C4-2B (cell line): ENCODE results near the gene SLC25A36.
A peak's percentile ranks its signal among the peaks of the same experiment; 100 is the strongest.
"Not testable (repeated sequence)": the region's sequence is repeated elsewhere in the genome, so short reads cannot be mapped to it uniquely, and the experiment has no call there.

Source experiments
- H3K27ac ChIP-seq: fragments of 450-650 bp; 2 replicates; pipeline ENCODE4 v1.5.1; 2017
- ZFX ChIP-seq: fragments of 450-650 bp; IDR thresholded peaks from 2 replicates; pipeline ENCODE4 v1.6.1; 2017
- TF ChIP-seq, protein P1 (sequence below): fragments of 450-650 bp; conservative IDR thresholded peaks from 2 replicates; pipeline ENCODE4 v1.5.1; 2017; ENCODE audit warnings: mild to moderate bottlenecking

Gene SLC25A36

DNA sequence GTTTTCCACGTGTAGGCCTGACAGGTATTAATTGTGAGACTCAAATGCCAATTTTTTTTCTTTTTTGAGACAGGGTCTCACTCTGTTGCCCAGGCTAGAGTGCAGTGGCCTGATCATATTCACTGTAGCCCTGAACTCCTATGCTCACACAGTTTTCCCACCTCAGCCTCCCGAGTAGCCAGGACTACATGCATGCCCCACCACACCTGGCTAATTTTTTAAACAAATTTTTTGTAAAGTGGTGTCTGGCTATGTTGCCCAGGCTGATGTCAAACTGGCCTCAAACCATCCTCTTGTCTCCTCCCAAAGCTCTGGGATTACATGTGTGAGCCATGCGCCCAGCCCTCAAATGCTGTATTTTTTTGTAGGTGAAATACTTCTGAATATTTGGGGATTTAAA is 14.0 kb downstream of the SLC25A36 start:
- no peak for TF ChIP-seq ZFX
- TF ChIP-seq, protein P1, sequence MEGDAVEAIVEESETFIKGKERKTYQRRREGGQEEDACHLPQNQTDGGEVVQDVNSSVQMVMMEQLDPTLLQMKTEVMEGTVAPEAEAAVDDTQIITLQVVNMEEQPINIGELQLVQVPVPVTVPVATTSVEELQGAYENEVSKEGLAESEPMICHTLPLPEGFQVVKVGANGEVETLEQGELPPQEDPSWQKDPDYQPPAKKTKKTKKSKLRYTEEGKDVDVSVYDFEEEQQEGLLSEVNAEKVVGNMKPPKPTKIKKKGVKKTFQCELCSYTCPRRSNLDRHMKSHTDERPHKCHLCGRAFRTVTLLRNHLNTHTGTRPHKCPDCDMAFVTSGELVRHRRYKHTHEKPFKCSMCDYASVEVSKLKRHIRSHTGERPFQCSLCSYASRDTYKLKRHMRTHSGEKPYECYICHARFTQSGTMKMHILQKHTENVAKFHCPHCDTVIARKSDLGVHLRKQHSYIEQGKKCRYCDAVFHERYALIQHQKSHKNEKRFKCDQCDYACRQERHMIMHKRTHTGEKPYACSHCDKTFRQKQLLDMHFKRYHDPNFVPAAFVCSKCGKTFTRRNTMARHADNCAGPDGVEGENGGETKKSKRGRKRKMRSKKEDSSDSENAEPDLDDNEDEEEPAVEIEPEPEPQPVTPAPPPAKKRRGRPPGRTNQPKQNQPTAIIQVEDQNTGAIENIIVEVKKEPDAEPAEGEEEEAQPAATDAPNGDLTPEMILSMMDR = no peak
- H3K27ac ChIP-seq = no peak overlapping the region

DNA sequence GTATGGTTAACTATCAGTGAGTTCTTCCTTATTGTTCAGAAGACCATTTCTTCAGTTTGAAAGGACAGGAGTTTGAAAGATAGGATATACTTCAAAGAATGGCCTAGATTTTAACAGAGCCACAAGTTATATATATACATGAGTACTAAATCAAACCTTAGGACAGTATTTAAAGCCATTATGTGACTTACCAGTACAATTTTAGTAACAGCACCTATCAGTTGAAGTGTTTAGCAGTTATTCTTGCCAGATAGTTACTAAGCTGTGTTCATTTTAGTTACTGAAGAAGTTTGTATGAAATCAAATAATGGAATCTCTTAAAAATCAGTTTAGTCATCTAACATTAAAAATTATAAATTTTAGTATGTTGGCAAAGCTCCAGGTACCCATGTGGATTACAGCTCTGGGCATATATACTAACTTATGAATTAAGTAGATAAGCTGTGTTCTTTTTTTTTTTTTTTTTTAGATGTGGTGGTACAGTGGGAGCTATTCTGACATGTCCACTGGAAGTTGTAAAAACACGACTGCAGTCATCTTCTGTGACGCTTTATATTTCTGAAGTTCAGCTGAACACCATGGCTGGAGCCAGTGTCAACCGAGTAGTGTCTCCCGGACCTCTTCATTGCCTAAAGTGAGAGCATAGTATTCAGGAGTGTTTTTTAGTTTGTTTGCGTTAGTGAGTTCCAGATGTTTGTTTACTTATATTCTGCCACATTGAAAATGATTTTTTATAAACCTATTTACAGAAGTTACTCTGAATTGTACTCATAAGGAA is 14.6 kb downstream of the SLC25A36 start:
- TF ChIP-seq, protein P1 = no peak
- TF ChIP-seq ZFX = no peak
- H3K27ac ChIP-seq = no peak overlapping the region

GRCh38 chr3:140972833-140973232 is 31.2 kb downstream of the SLC25A36 start:
- TF ChIP-seq, protein P1 = peak; percentile 68
- TF ChIP-seq ZFX = no peak
- no peak overlapping the region for H3K27ac ChIP-seq

DNA sequence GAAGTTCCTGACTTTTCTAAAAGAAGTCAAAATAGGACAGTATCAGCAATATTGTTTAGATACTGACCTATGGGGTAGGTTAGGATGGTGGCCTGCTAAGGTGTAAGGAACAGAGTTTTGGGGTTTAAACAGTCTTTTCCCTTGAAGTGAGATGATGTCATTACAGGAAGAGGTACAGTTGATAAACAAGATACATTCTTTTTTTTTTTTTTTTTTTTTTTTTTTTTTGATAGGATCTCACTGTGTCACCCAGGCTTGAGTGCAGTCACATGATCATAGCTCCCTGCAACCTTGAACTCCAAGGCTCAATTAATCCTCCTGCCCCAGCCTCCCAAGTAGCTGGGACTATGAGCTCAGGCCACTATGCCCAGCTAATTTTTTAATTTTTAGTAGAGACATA is 33.3 kb downstream of the SLC25A36 start:
- H3K27ac ChIP-seq = no peak overlapping the region
- no peak for TF ChIP-seq ZFX
- TF ChIP-seq, protein P1 = no peak

DNA sequence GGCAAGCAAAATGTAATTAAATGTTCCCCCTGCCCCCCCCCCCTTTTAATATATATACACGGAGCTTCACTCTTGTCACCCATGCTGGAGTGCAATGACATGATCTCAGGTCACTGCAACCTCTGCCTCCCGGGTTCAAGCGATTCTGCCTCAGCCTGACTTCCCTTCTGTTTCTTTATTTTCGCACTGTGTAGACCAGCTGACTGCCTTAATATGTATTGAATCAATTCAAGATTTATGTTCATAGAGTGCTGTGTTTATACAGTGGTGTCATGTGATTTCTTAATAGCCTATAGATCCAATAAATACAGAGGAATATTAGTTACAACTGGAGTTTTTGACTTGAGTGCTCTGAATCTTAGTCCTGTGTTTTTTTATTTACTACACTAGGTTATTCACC is 39.0 kb downstream of the SLC25A36 start:
- H3K27ac ChIP-seq = no peak overlapping the region
- no peak for TF ChIP-seq ZFX
- TF ChIP-seq, protein P1 = no peak

DNA sequence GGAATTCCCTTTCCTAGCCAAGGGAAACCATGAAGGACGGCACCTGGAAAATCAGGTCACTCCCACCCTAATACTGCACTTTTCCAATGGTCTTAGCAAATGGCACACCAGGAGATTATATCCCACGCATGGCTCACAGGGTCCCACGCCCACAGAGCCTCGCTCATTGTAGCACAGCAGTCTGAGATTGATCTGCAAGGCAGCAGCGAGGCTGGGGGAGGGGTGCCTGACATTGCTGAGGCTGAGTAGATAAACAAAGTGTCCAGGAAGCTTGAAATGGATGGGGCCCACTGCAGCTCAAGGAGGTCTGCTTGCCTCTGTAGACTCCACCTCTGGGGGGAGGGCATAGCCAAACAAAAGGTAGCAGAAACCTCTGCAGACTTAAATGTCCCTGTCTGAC is 46.2 kb downstream of the SLC25A36 start:
- not testable (repeated sequence) for H3K27ac ChIP-seq

DNA sequence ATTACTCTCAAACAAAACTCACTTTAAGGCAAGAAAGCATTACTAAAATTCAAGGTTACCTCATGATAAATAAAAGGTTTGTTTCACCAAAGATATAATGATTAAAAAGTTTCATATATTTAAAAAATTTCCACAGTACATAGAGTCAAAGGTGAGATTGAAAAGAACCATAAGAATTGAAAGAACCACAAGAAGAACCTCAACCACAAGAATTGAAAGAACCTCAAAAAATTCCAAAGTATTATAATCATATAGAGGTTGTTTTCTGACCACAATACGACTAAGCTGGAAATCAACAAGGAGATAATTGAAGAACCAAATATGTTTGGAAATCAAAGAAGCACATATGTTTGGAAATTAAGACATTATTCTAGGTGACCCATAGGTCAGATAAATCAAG is 52.7 kb downstream of the SLC25A36 start:
- no peak overlapping the region for H3K27ac ChIP-seq
- TF ChIP-seq, protein P1 = no peak
- no peak for TF ChIP-seq ZFX

DNA sequence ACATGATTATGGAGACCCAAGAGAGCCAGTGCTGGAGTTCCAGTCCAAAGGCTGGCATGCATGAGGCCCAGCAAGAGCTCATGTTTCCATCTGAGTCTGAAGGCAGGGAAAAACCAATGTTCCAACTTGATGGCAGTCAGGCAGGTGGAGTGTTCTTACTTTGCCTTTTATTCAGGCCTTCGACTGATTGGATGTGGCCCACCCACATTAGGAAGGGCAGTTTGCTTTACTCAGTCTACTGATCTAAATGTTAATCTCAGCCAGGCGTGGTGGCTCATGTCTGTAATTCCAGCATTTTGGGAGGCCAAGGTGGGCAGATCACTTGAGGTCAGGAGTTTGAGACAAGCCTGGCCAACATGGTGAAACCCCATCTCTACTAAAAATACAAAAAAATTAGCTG is 53.2 kb downstream of the SLC25A36 start:
- not testable (repeated sequence) for H3K27ac ChIP-seq
